ELR (cell line): ENCODE measurements around the gene SIX6.
"Not testable (repeated sequence)": the region's sequence is repeated elsewhere in the genome, so short reads cannot be mapped to it uniquely, and the experiment has no call there.

Source experiments
- DNase-seq: peaks from one replicate; pipeline ENCODE4 v3.0.0-alpha.2; 2015; ENCODE audit warnings: low read depth

Gene SIX6

GRCh38 chr14:60508707-60509437 is at the start of gene SIX6:
Gene SIX6, plus strand, starts transcription at chr14:60509146. Its CDS starts 253 bp downstream, at chr14:60509399.
- DNase-seq, result no peak

- DNase-seq, result not testable (repeated sequence)
These were observed 28.7 kb upstream of the SIX6 start for GRCh38 chr14:60480248-60480647.

GRCh38 chr14:60482743-60483142 is 26.2 kb upstream of the SIX6 start:
- DNase-seq, result peak; percentile 71

- DNase-seq, result no peak
These were observed 23.8 kb upstream of the SIX6 start for GRCh38 chr14:60485057-60485597.

- peak; percentile 46 for DNase-seq
These were observed 23.2 kb upstream of the SIX6 start, which contains the start of gene C14orf39 for GRCh38 chr14:60485598-60486251. Gene C14orf39, minus strand, starts transcription at chr14:60486063. Its CDS starts 985 bp downstream, at chr14:60485078.

GRCh38 chr14:60487211-60487610 is 21.7 kb upstream of the SIX6 start:
- no peak for DNase-seq

- peak; percentile 12 for DNase-seq
These were observed 20.8 kb upstream of the SIX6 start for GRCh38 chr14:60488175-60488574.

- DNase-seq, result no peak
These were observed 18.7 kb upstream of the SIX6 start for GRCh38 chr14:60490270-60490669.

GRCh38 chr14:60495946-60496345 is 13.0 kb upstream of the SIX6 start:
- DNase-seq, result no peak

- no peak for DNase-seq
These were observed 6.4 kb upstream of the SIX6 start for GRCh38 chr14:60502541-60502940.

- DNase-seq, result no peak
These were observed 3.5 kb upstream of the SIX6 start for GRCh38 chr14:60505448-60505847.

GRCh38 chr14:60506010-60506409 is 2.9 kb upstream of the SIX6 start:
- no peak for DNase-seq

GRCh38 chr14:60506462-60506984 is 2.4 kb upstream of the SIX6 start:
- no peak for DNase-seq

- no peak for DNase-seq
These were observed 1.7 kb upstream of the SIX6 start for GRCh38 chr14:60506985-60507829.

- no peak for DNase-seq
These were observed 611 bp upstream of the SIX6 start for GRCh38 chr14:60508363-60508706.

GRCh38 chr14:60509438-60510253 is 700 bp downstream of the SIX6 start:
- DNase-seq, result no peak

- DNase-seq, result no peak
These were observed 1.5 kb downstream of the SIX6 start for GRCh38 chr14:60510254-60510950.

GRCh38 chr14:60510951-60511599 is 2.1 kb downstream of the SIX6 start:
- DNase-seq, result no peak

GRCh38 chr14:60512126-60512525 is 3.2 kb downstream of the SIX6 start:
- no peak for DNase-seq

GRCh38 chr14:60512973-60513571 is 4.1 kb downstream of the SIX6 start:
- no peak for DNase-seq
